Measurements from ENCODE around the gene USP19. TPM values are rescaled to one million over a fixed set of nuclear protein-coding genes. Genes with fewer than 3 reads are reported as not detected.

Gene USP19
- total and polyA plus RNA-seq, 4 donors: 32.5 to 54.4 (median 45.9) TPM

GRCh38 chr3:49122886-49123545 is 2.4 kb upstream of the USP19 start:
- DNase-seq (ENCODE audit: low read depth in 4 of 6, low spot score in 6 of 6): no peak
- Histone ChIP-seq H3K27me3 (ENCODE audit: control insufficient read depth, insufficient read depth, low read length) (no peaks in the 10 kb centered on the region), H3K27ac (ENCODE audit: low read depth, low read length) (no peak overlapping the region), H3K9me3 (ENCODE audit: control insufficient read depth, insufficient read depth, low read length) (no peaks in the 10 kb centered on the region), H3K4me3 (ENCODE audit: low read depth, low read length) (no peak overlapping the region), H3K36me3 (ENCODE audit: control insufficient read depth, insufficient read depth, low read length) (peaks cover 71% of the 10 kb centered on the region), H3K4me1 (ENCODE audit: control insufficient read depth, insufficient read depth, low read length) (peaks cover 23% of the 10 kb centered on the region)
- WGBS (ENCODE audit: insufficient coverage): 95% methylated on average over 17 of the region's 17 CpGs

DNA sequence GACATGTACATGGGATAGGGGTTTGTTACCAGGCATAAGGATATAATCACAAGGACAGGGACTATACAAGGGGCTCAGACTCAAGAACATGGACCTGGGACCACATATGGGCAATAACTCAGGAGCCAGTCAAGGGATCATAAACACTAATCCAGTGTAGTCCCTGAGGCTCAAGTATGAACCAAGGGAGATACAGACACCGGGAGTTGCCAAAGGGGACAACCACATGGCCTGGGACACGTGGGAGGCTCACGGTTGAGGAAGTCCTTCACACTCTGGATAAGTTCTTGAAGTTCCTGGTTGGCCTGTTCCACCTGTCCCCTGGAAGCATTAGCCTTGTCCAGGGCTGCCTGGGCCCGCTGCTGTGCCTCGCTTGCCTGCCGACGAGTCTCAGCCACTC is 1.8 kb upstream of the USP19 start:
- Histone ChIP-seq H3K27ac (ENCODE audit: low read depth, low read length) (no peak overlapping the region), H3K4me3 (ENCODE audit: low read depth, low read length) (no peak overlapping the region), H3K4me1 (ENCODE audit: control insufficient read depth, insufficient read depth, low read length) (peaks cover 23% of the 10 kb centered on the region), H3K36me3 (ENCODE audit: control insufficient read depth, insufficient read depth, low read length) (peaks cover 77% of the 10 kb centered on the region), H3K9me3 (ENCODE audit: control insufficient read depth, insufficient read depth, low read length) (no peaks in the 10 kb centered on the region), H3K27me3 (ENCODE audit: control insufficient read depth, insufficient read depth, low read length) (no peaks in the 10 kb centered on the region)
- 98% methylated on average over 7 of the region's 7 CpGs for WGBS (ENCODE audit: insufficient coverage)
- no peak for DNase-seq (ENCODE audit: low read depth in 4 of 6, low spot score in 6 of 6)

GRCh38 chr3:49122022-49122421 is 1.4 kb upstream of the USP19 start:
- Histone ChIP-seq H3K4me3 (ENCODE audit: low read depth, low read length) (no peak overlapping the region), H3K4me1 (ENCODE audit: control insufficient read depth, insufficient read depth, low read length) (peaks cover 23% of the 10 kb centered on the region), H3K27me3 (ENCODE audit: control insufficient read depth, insufficient read depth, low read length) (no peaks in the 10 kb centered on the region), H3K27ac (ENCODE audit: low read depth, low read length) (no peak overlapping the region), H3K9me3 (ENCODE audit: control insufficient read depth, insufficient read depth, low read length) (no peaks in the 10 kb centered on the region), H3K36me3 (ENCODE audit: control insufficient read depth, insufficient read depth, low read length) (peaks cover 80% of the 10 kb centered on the region)
- DNase-seq (ENCODE audit: low read depth in 4 of 6, low spot score in 6 of 6): no peak
- 96% methylated on average over 12 of the region's 12 CpGs for WGBS (ENCODE audit: insufficient coverage)

DNA sequence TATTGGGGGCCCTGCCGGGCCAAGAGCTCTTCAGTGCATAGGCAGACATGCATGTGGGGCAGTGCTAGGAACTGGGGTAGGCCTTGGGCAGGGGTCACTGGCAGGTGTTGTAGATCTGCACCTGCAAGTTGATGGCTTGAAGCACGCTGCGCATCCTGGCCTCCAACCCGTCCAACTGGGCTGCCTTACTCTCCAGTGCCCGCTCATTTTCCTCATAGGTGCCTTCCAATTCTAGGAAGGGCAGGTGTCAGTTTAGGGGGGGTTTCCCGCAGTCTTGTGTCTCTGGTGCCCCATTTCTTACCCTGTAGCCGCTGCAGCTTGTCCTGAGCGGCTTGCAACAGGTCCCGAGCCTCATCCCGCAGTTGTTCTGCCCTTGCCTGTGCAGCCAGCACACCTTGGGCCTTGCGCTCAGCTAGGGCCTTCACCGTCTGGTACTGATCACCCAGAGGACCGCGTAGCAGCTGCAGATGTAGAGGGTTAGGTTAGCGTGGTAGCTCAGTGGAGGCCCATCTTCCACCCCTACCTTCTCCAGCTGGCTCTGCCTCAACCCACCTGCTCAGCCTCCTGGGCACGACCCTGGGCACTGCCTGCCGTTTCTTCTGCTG is 611 bp upstream of the USP19 start:
- WGBS (ENCODE audit: insufficient coverage): 82% methylated on average over 10 of the region's 17 CpGs
- H3K9me3 ChIP-seq (ENCODE audit: control insufficient read depth, insufficient read depth, low read length): no peaks in the 10 kb centered on the region
- H3K27ac ChIP-seq (ENCODE audit: low read depth, low read length): peak overlapping the region; percentile 92
- peaks cover 23% of the 10 kb centered on the region for H3K4me1 ChIP-seq (ENCODE audit: control insufficient read depth, insufficient read depth, low read length)
- no peaks in the 10 kb centered on the region for H3K27me3 ChIP-seq (ENCODE audit: control insufficient read depth, insufficient read depth, low read length)
- DNase-seq (ENCODE audit: low read depth in 4 of 6, low spot score in 6 of 6): no peak
- peak overlapping the region; percentile 93 for H3K4me3 ChIP-seq (ENCODE audit: low read depth, low read length)
- peaks cover 84% of the 10 kb centered on the region for H3K36me3 ChIP-seq (ENCODE audit: control insufficient read depth, insufficient read depth, low read length)

GRCh38 chr3:49120096-49120437 is 556 bp downstream of the USP19 start:
- 2% methylated on average over 9 of the region's 9 CpGs for WGBS (ENCODE audit: insufficient coverage)
- DNase-seq (ENCODE audit: low read depth in 4 of 6, low spot score in 6 of 6): no peak
- peaks cover 85% of the 10 kb centered on the region for H3K36me3 ChIP-seq (ENCODE audit: control insufficient read depth, insufficient read depth, low read length)

GRCh38 chr3:49119439-49119838 is 1.2 kb downstream of the USP19 start:
- Histone ChIP-seq H3K4me3 (ENCODE audit: low read depth, low read length) (peak overlapping the region; percentile 93), H3K27ac (ENCODE audit: low read depth, low read length) (no peak overlapping the region), H3K4me1 (ENCODE audit: control insufficient read depth, insufficient read depth, low read length) (peaks cover 23% of the 10 kb centered on the region), H3K27me3 (ENCODE audit: control insufficient read depth, insufficient read depth, low read length) (no peaks in the 10 kb centered on the region), H3K36me3 (ENCODE audit: control insufficient read depth, insufficient read depth, low read length) (peaks cover 85% of the 10 kb centered on the region), H3K9me3 (ENCODE audit: control insufficient read depth, insufficient read depth, low read length) (no peaks in the 10 kb centered on the region)
- DNase-seq (ENCODE audit: low read depth in 4 of 6, low spot score in 6 of 6): no peak
- 94% methylated on average over 3 of the region's 3 CpGs for WGBS (ENCODE audit: insufficient coverage)

More at GRCh38 chr3:49120096-49120437, 556 bp downstream of the USP19 start:
- Histone ChIP-seq H3K4me3 (ENCODE audit: low read depth, low read length) (peak overlapping the region; percentile 93), H3K4me1 (ENCODE audit: control insufficient read depth, insufficient read depth, low read length) (peaks cover 23% of the 10 kb centered on the region), H3K9me3 (ENCODE audit: control insufficient read depth, insufficient read depth, low read length) (no peaks in the 10 kb centered on the region), H3K27me3 (ENCODE audit: control insufficient read depth, insufficient read depth, low read length) (no peaks in the 10 kb centered on the region), H3K27ac (ENCODE audit: low read depth, low read length) (peak overlapping the region; percentile 92)

- Histone ChIP-seq H3K27me3 (ENCODE audit: control insufficient read depth, insufficient read depth, low read length) (no peaks in the 10 kb centered on the region), H3K27ac (ENCODE audit: low read depth, low read length) (no peak overlapping the region), H3K4me1 (ENCODE audit: control insufficient read depth, insufficient read depth, low read length) (peaks cover 23% of the 10 kb centered on the region), H3K9me3 (ENCODE audit: control insufficient read depth, insufficient read depth, low read length) (no peaks in the 10 kb centered on the region), H3K36me3 (ENCODE audit: control insufficient read depth, insufficient read depth, low read length) (peaks cover 85% of the 10 kb centered on the region), H3K4me3 (ENCODE audit: low read depth, low read length) (no peak overlapping the region)
- no peak for DNase-seq (ENCODE audit: low read depth in 4 of 6, low spot score in 6 of 6)
- WGBS (ENCODE audit: insufficient coverage): 86% methylated on average over 10 of the region's 10 CpGs
Observed at GRCh38 chr3:49119036-49119435, 1.6 kb downstream of the USP19 start.

DNA sequence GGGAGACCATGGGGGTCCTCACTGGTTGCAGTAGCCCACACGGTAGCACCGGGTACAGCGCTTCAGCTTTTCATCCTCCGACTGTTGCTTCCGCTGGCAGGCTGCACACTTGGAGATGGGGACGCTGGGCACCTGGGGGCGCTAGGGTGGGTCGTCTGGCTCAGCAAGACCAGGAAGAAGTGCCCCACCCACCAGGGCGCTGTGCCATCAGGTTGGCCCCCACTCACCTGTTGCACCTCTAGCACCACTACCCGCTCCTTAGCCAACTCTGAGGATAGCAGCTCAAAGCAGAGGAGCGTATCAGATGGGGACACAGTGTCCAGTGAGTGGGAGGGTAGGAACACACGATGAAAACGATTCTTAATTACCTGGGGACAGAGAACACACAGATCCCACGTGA is 8.4 kb downstream of the USP19 start:
- no peaks in the 10 kb centered on the region for H3K27me3 ChIP-seq (ENCODE audit: control insufficient read depth, insufficient read depth, low read length)
- H3K4me3 ChIP-seq (ENCODE audit: low read depth, low read length): no peak overlapping the region
- H3K36me3 ChIP-seq (ENCODE audit: control insufficient read depth, insufficient read depth, low read length): peaks cover 98% of the 10 kb centered on the region
- H3K9me3 ChIP-seq (ENCODE audit: control insufficient read depth, insufficient read depth, low read length): no peaks in the 10 kb centered on the region
- 93% methylated on average over 12 of the region's 14 CpGs for WGBS (ENCODE audit: insufficient coverage)
- H3K4me1 ChIP-seq (ENCODE audit: control insufficient read depth, insufficient read depth, low read length): no peaks in the 10 kb centered on the region
- H3K27ac ChIP-seq (ENCODE audit: low read depth, low read length): no peak overlapping the region
- no peak for DNase-seq (ENCODE audit: low read depth in 4 of 6, low spot score in 6 of 6)

- 88% methylated on average over 6 of the region's 6 CpGs for WGBS (ENCODE audit: insufficient coverage)
- H3K4me1 ChIP-seq (ENCODE audit: control insufficient read depth, insufficient read depth, low read length): no peaks in the 10 kb centered on the region
- H3K9me3 ChIP-seq (ENCODE audit: control insufficient read depth, insufficient read depth, low read length): no peaks in the 10 kb centered on the region
- H3K36me3 ChIP-seq (ENCODE audit: control insufficient read depth, insufficient read depth, low read length): peaks cover 90% of the 10 kb centered on the region
- DNase-seq (ENCODE audit: low read depth in 4 of 6, low spot score in 6 of 6): no peak
- no peak overlapping the region for H3K4me3 ChIP-seq (ENCODE audit: low read depth, low read length)
- H3K27me3 ChIP-seq (ENCODE audit: control insufficient read depth, insufficient read depth, low read length): no peaks in the 10 kb centered on the region
- no peak overlapping the region for H3K27ac ChIP-seq (ENCODE audit: low read depth, low read length)
Observed at GRCh38 chr3:49111347-49111746, 9.3 kb downstream of the USP19 start.

GRCh38 chr3:49110780-49111179 is 9.8 kb downstream of the USP19 start:
- H3K27ac ChIP-seq (ENCODE audit: low read depth, low read length): no peak overlapping the region
- H3K4me3 ChIP-seq (ENCODE audit: low read depth, low read length): no peak overlapping the region
- H3K36me3 ChIP-seq (ENCODE audit: control insufficient read depth, insufficient read depth, low read length): peaks cover 84% of the 10 kb centered on the region
- no peaks in the 10 kb centered on the region for H3K9me3 ChIP-seq (ENCODE audit: control insufficient read depth, insufficient read depth, low read length)
- 88% methylated on average over 13 of the region's 13 CpGs for WGBS (ENCODE audit: insufficient coverage)
- no peak for DNase-seq (ENCODE audit: low read depth in 4 of 6, low spot score in 6 of 6)
- no peaks in the 10 kb centered on the region for H3K4me1 ChIP-seq (ENCODE audit: control insufficient read depth, insufficient read depth, low read length)
- H3K27me3 ChIP-seq (ENCODE audit: control insufficient read depth, insufficient read depth, low read length): no peaks in the 10 kb centered on the region
